H1 (cell line): Measurements from ENCODE around the gene TMPRSS3. TPM values are rescaled to one million over a fixed set of nuclear protein-coding genes. Genes with fewer than 3 reads are reported as not detected.

Experiments
- CTCF ChIA-PET: fragments of 300-600 bp; sonication (Branson Sonifier 250); formaldehyde crosslinking; loops from one replicate; lab custom pipeline; 2021; ENCODE audit not compliant: partially characterized antibody; lab: Charles Lee
- POLR2A ChIA-PET: fragments of 300-600 bp; sonication (Branson Sonifier 250); formaldehyde crosslinking; loops from one replicate; lab custom pipeline; 2021; ENCODE audit warnings: inconsistent platforms; ENCODE audit not compliant: partially characterized antibody; lab: Charles Lee
- DNase-seq, 2 experiments: peaks; one replicate each; pipeline versions ENCODE4 v3.0.0 to v3.0.0-alpha.2; 2010 to 2022; ENCODE audit warnings: low spot score in 2 of 2, low read depth in 1 of 2, mixed read lengths in 1 of 2
- FAIRE-seq: peaks from 2 replicates; lab custom pipeline; 2011; peaks lifted over from hg19 to GRCh38; lab: Jason Lieb, UNC
- H2AFZ ChIP-seq: 2 replicates; pipeline ENCODE4 v1.8.1; 2012; ENCODE audit warnings: low read length, inconsistent platforms
- H2AK5ac ChIP-seq: 2 replicates; pipeline ENCODE4 v1.6.1; 2013; ENCODE audit warnings: low read depth, low read length
- H2BK120ac ChIP-seq: replicated peaks from 2 replicates; pipeline ENCODE3; 2013; ENCODE audit warnings: low read depth, low read length, inconsistent platforms
- H2BK12ac ChIP-seq: 2 replicates; pipeline ENCODE4 v1.6.1; 2013; ENCODE audit warnings: low read depth, low read length
- H2BK15ac ChIP-seq: 2 replicates; pipeline ENCODE4 v1.6.1; 2013; ENCODE audit warnings: low read length
- H2BK20ac ChIP-seq: 2 replicates; pipeline ENCODE4 v1.6.1; 2013; ENCODE audit warnings: low read length
- H2BK5ac ChIP-seq: 2 replicates; pipeline ENCODE4 v1.6.1; 2013; ENCODE audit warnings: low read depth, low read length
- H3K14ac ChIP-seq: 2 replicates; pipeline ENCODE4 v1.6.1; 2013; ENCODE audit warnings: inconsistent platforms; ENCODE audit not compliant: insufficient read length
- H3K18ac ChIP-seq: 2 replicates; pipeline ENCODE4 v1.6.1; 2013; ENCODE audit warnings: low read length; ENCODE audit errors: extremely low read depth
- H3K23ac ChIP-seq: 2 replicates; pipeline ENCODE4 v1.6.1; 2013; ENCODE audit warnings: inconsistent platforms; ENCODE audit not compliant: insufficient read length
- H3K23me2 ChIP-seq: 2 replicates; pipeline ENCODE4 v1.6.1; 2013; ENCODE audit warnings: low read depth, low read length
- H3K27ac ChIP-seq: 2 replicates; pipeline ENCODE4 v1.6.1; 2011; ENCODE audit warnings: low read depth, low read length, inconsistent platforms
- H3K27me3 ChIP-seq, 4 experiments: replicated peaks in 1 of 4; 1 replicate in 1 of 4; 2 replicates in 3 of 4; pipeline versions ENCODE4 v1.6.1 to v1.8.1; 2011 to 2013; ENCODE audit warnings: low read length in 3 of 4, mild to moderate bottlenecking in 3 of 4, inconsistent platforms in 2 of 4, mixed read lengths in 2 of 4, moderate library complexity in 1 of 4; ENCODE audit not compliant: control insufficient read depth in 3 of 4, insufficient read depth in 3 of 4; ENCODE audit errors: extremely low read depth in 1 of 4
- H3K36me3 ChIP-seq, 4 experiments: 2 replicates each; pipeline versions ENCODE4 v1.6.1 to v1.8.1; 2011 to 2013; ENCODE audit warnings: mild to moderate bottlenecking in 4 of 4, low read length in 3 of 4, moderate library complexity in 2 of 4, control low read depth in 1 of 4, inconsistent platforms in 1 of 4; ENCODE audit not compliant: insufficient read depth in 4 of 4, control insufficient read depth in 2 of 4
- H3K4ac ChIP-seq: replicated peaks from 2 replicates; pipeline ENCODE3; 2013; ENCODE audit warnings: low read length, low read depth, mixed read lengths, inconsistent platforms; ENCODE audit not compliant: insufficient read length
- H3K4me1 ChIP-seq, 4 experiments: replicated peaks in 1 of 4; 1 replicate in 1 of 4; 2 replicates in 3 of 4; pipeline versions ENCODE4 v1.6.1 to v1.8.1; 2011 to 2013; ENCODE audit warnings: low read length in 3 of 4, inconsistent platforms in 2 of 4, mixed read lengths in 1 of 4; ENCODE audit not compliant: insufficient read depth in 4 of 4, control insufficient read depth in 3 of 4
- H3K4me2 ChIP-seq, 2 experiments: 2 replicates each; pipeline versions ENCODE4 v1.6.1 to v1.8.1; 2011 to 2013; ENCODE audit warnings: low read depth in 2 of 2, low read length in 2 of 2, control low read depth in 1 of 2, inconsistent platforms in 1 of 2, mild to moderate bottlenecking in 1 of 2; ENCODE audit not compliant: insufficient read depth in 1 of 2
- H3K4me3 ChIP-seq, 4 experiments: fragments of 200-600, 300-600 bp in 1 of 4; sonication (generic), shearing (Covaris generic), sonication (Bioruptor Twin) in 1 of 4; 2 replicates each; pipeline versions ENCODE4 v1.5.1 to v1.8.1; 2011 to 2016; ENCODE audit warnings: low read length in 4 of 4, low read depth in 3 of 4, control low read depth in 2 of 4, inconsistent platforms in 2 of 4, mild to moderate bottlenecking in 2 of 4, mixed read lengths in 1 of 4, moderate library complexity in 1 of 4; ENCODE audit not compliant: insufficient read depth in 2 of 4; ENCODE audit errors: extremely low read depth in 1 of 4
- H3K56ac ChIP-seq: replicated peaks from 2 replicates; pipeline ENCODE3; 2013; ENCODE audit warnings: low read depth, mild to moderate bottlenecking, mixed read lengths, low read length, inconsistent platforms; ENCODE audit not compliant: insufficient read length
- H3K79me1 ChIP-seq: 2 replicates; pipeline ENCODE4 v1.6.1; 2013; ENCODE audit warnings: low read depth, low read length, control low read depth
- H3K79me2 ChIP-seq, 2 experiments: 2 replicates each; pipeline versions ENCODE4 v1.6.1 to v1.8.1; 2012 to 2013; ENCODE audit warnings: low read length in 2 of 2, mild to moderate bottlenecking in 2 of 2, inconsistent platforms in 1 of 2; ENCODE audit not compliant: insufficient read depth in 2 of 2, control insufficient read depth in 1 of 2
- H3K9ac ChIP-seq, 4 experiments: replicated peaks in 1 of 4; 1 replicate in 1 of 4; 2 replicates in 3 of 4; pipeline versions ENCODE4 v1.6.1 to v1.8.1; 2011 to 2013; ENCODE audit warnings: low read depth in 3 of 4, low read length in 3 of 4, control low read depth in 2 of 4, mild to moderate bottlenecking in 2 of 4, moderate library complexity in 2 of 4, inconsistent platforms in 1 of 4; ENCODE audit errors: extremely low read depth in 1 of 4
- H3K9me3 ChIP-seq, 2 experiments: 2 replicates each; pipeline versions ENCODE4 v1.6.1 to v1.8.1; 2012 to 2013; ENCODE audit warnings: mild to moderate bottlenecking in 2 of 2, moderate library complexity in 2 of 2, control low read depth in 1 of 2, inconsistent platforms in 1 of 2, low read depth in 1 of 2, low read length in 1 of 2, mixed read lengths in 1 of 2; ENCODE audit not compliant: insufficient read depth in 2 of 2
- H4K20me1 ChIP-seq, 2 experiments: replicated peaks in 1 of 2; 2 replicates each; pipeline versions ENCODE3 to v1.8.1; 2011 to 2013; ENCODE audit warnings: inconsistent platforms in 2 of 2, low read length in 2 of 2, mild to moderate bottlenecking in 1 of 2; ENCODE audit not compliant: insufficient read depth in 2 of 2, control insufficient read depth in 1 of 2
- H4K5ac ChIP-seq: 2 replicates; pipeline ENCODE4 v1.6.1; 2013; ENCODE audit warnings: low read length, low read depth, mixed read lengths, inconsistent platforms; ENCODE audit not compliant: insufficient read length
- H4K8ac ChIP-seq: 2 replicates; pipeline ENCODE4 v1.8.0; 2013; ENCODE audit warnings: mild to moderate bottlenecking, moderate library complexity, low read length, inconsistent platforms; ENCODE audit not compliant: insufficient read depth; ENCODE audit errors: extremely low read depth
- H4K91ac ChIP-seq: replicated peaks from 2 replicates; pipeline ENCODE3; 2013; ENCODE audit warnings: low read length, mixed read lengths, inconsistent platforms; ENCODE audit not compliant: insufficient read length
- BCL11A ChIP-seq, 2 experiments: IDR thresholded peaks; one replicate each; pipeline ENCODE4 v1.6.1; 2011; ENCODE audit warnings: low read depth in 2 of 2, low read length in 2 of 2, mild to moderate bottlenecking in 2 of 2
- WGBS, 2 experiments: shearing (Covaris generic) in 1 of 2; methylation state at CpG; one replicate each; pipeline versions ENCODE4 v1.1.6 to v1.1.7; 2013 to 2015; ENCODE audit warnings: low lambda C conversion rate in 2 of 2, mixed read lengths in 2 of 2, inconsistent platforms in 1 of 2, low coverage in 1 of 2, missing lambda C conversion rate in 1 of 2; ENCODE audit not compliant: insufficient replicate concordance in 2 of 2, insufficient coverage in 1 of 2, insufficient read length in 1 of 2; ENCODE audit errors: extremely low coverage in 1 of 2, missing lambda C conversion rate in 1 of 2; 5-methylcytosine and 5-hydroxymethylcytosine counted together
- polyA plus RNA-seq, 7 experiments: library from polyadenylated mRNA; depleted of rRNA in 3 of 7; stranded (reverse) in 5 of 7; unstranded in 2 of 7; fragments of >200 nt in 5 of 7; fragments of 200-250 nt in 2 of 7; gene quantifications; 1 replicate in 5 of 7; 2 replicates in 1 of 7; 4 replicates in 1 of 7; pipeline versions ENCODE4 v1.2.1 to v1.2.3, GENCODE V29; 2011 to 2013; ENCODE audit warnings: missing spikeins in 2 of 7, mixed read lengths in 2 of 7
- total RNA-seq: library from RNA; stranded (reverse); fragmentation: NEBNext Ultra II Directional; extraction: Animal tissue kit (Norgen Biotek cat#: 25700); gene quantifications from 2 replicates; pipeline ENCODE4 v1.2.1, GENCODE V29; 2021

The TMPRSS3 gene
- total and polyA plus RNA-seq, 2 of the 8 experiments (the other 6 are each of a cell fraction or from before 2014, with no cell fraction given) = 0.38 TPM; not detected in 1

DNA sequence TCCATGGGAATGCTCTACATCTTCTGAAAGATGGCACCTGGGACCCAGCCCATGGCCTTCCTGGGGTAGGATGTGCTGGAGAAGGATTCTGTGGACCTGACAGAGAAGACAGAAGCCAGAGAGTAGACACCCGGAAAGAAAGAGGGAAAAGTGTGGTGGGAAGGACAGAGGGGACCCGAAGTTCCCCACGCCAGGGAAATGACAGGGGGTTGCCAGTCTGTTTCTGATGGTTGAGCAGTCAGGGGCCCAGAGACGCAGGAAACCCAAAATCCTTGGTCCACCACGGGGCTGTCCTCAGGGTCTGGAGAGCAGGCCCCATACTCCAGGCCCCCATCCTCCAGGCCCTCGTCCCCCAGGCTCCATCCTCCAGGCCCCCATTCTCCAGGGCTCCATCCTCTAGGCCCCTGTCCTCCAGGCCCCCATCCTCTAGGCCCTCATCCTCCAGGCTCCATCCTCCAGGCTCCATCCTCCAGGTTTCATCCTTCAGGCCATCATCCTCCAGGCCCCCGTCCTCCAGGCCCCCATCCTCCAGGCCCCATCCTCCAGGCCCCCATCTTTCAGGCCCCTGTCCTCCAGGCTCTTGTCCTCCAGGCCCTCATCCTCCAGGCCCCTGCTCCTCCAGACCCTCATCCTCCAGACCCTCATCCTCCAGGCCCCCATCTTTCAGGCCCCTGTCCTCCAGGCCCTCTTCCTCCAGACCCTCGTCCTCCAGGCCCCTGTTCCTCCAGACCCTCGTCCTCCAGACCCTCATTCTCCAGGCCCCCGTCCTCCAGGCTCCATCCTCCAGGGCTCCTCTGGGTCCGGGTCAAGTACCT lies 44.0 kb downstream of the TMPRSS3 start:
- DNase-seq = no peak
- Histone ChIP-seq H2AFZ (no peak overlapping the region), H2BK20ac (no peak overlapping the region), H2BK5ac (no peak overlapping the region), H2AK5ac (no peak overlapping the region), H4K8ac (no peak overlapping the region), H2BK120ac (no peak overlapping the region), H3K23me2 (no peaks in the 10 kb centered on the region), H3K4me2 (no peak overlapping the region), H3K4me3 (no peak overlapping the region), H3K79me1 (no peaks in the 10 kb centered on the region), H3K27ac (no peak overlapping the region), H3K56ac (no peak overlapping the region), H3K9me3 (no peaks in the 10 kb centered on the region), H3K36me3 (no peaks in the 10 kb centered on the region), H3K23ac (no peak overlapping the region), H3K14ac (no peak overlapping the region), H3K9ac (no peak overlapping the region), H2BK12ac (no peak overlapping the region), H3K27me3 (no peaks in the 10 kb centered on the region), H3K79me2 (no peaks in the 10 kb centered on the region), H3K4ac (no peak overlapping the region), H4K5ac (no peak overlapping the region), H3K18ac (no peak overlapping the region; the same call in 1 of the 2 replicates), H2BK15ac (no peak overlapping the region), H3K4me1 (no peaks in the 10 kb centered on the region), H4K20me1 (no peaks in the 10 kb centered on the region), H4K91ac (no peak overlapping the region)
- ChIA-PET CTCF (no interaction called here), POLR2A (no interaction called here)
- no peak for FAIRE-seq
- WGBS, 2 experiments = 83% methylated on average over 10 of the region's 11 CpGs; no CpG with 5 or more reads in 1 of the 2 experiments
- no peak for TF ChIP-seq BCL11A (IDR thresholded peaks at IDR 0.05; ENCODE audit: low read depth in 2 of 2, low read length in 2 of 2)
